Smooth muscle cell (in vitro differentiated cells): ENCODE results near the gene MACROD2. TPM values are rescaled to one million over a fixed set of nuclear protein-coding genes. Genes with fewer than 3 reads are reported as not detected.
A peak's percentile ranks its signal among the peaks of the same experiment; 100 is the strongest.

Experiments used
- DNase-seq: peaks from one replicate; lab custom pipeline; 2025; ENCODE audit not compliant: unreplicated experiment; lab: John Stamatoyannopoulos, UW
- H2AFZ ChIP-seq: fragments of 200-600 bp; sonication (generic); 2 replicates; pipeline ENCODE4 v1.6.0; 2016; ENCODE audit warnings: antibody characterized with exemption, low read depth, mild to moderate bottlenecking
- H3F3A ChIP-seq: fragments of 200-600 bp; sonication (generic); 2 replicates; pipeline ENCODE4 v1.6.0; 2017; ENCODE audit warnings: antibody characterized with exemption, low read depth
- H3K27ac ChIP-seq: fragments of 200-600 bp; sonication (generic); 2 replicates; pipeline ENCODE4 v1.5.1; 2016; ENCODE audit warnings: low read depth, mild to moderate bottlenecking
- H3K27me3 ChIP-seq: fragments of 200-600 bp; sonication (generic); 2 replicates; pipeline ENCODE4 v1.6.1; 2016; ENCODE audit warnings: low read depth, mild to moderate bottlenecking
- H3K36me3 ChIP-seq: fragments of 200-600 bp; sonication (generic); 2 replicates; pipeline ENCODE4 v1.5.1; 2016; ENCODE audit warnings: low read depth
- H3K4me1 ChIP-seq: fragments of 200-600 bp; sonication (generic); 2 replicates; pipeline ENCODE4 v1.5.1; 2016; ENCODE audit warnings: low read depth
- H3K4me2 ChIP-seq: fragments of 200-600 bp; sonication (generic); 2 replicates; pipeline ENCODE4 v1.6.0; 2016; ENCODE audit warnings: mild to moderate bottlenecking
- H3K4me3 ChIP-seq: fragments of 200-600 bp; sonication (generic); 2 replicates; pipeline ENCODE4 v1.5.1; 2016; ENCODE audit warnings: mild to moderate bottlenecking
- H3K79me2 ChIP-seq: fragments of 200-600 bp; sonication (generic); 2 replicates; pipeline ENCODE4 v1.6.0; 2016; ENCODE audit warnings: low read depth, mild to moderate bottlenecking
- H3K9ac ChIP-seq: fragments of 200-600 bp; sonication (generic); 2 replicates; pipeline ENCODE4 v1.6.0; 2016; ENCODE audit warnings: low read depth
- H3K9me3 ChIP-seq: fragments of 200-600 bp; sonication (generic); replicated peaks from 2 replicates; pipeline ENCODE4 v1.5.1; 2016; ENCODE audit warnings: low read depth
- H4K20me1 ChIP-seq: fragments of 200-600 bp; sonication (generic); 2 replicates; pipeline ENCODE4 v1.6.0; 2016; ENCODE audit warnings: low read depth
- WGBS: methylation state at CpG from one replicate; pipeline ENCODE4 v1.1.7; 2016; ENCODE audit warnings: low lambda C conversion rate; 5-methylcytosine and 5-hydroxymethylcytosine counted together
- polyA plus RNA-seq: library from polyadenylated mRNA; unstranded; fragments of >200 nt; fragmentation: Nextera tagmentation; extraction: Ambion mirVana; gene quantifications from 2 replicates; pipeline ENCODE4 v1.2.1, GENCODE V29; 2016
- total RNA-seq: library from RNA; depleted of rRNA; stranded (reverse); fragments of >200 nt; gene quantifications from 2 replicates; pipeline ENCODE4 v1.2.3, GENCODE V29; 2014
- TF ChIP-seq, protein P1 (sequence below): fragments of 200-600 bp; sonication (generic); IDR thresholded peaks from 2 replicates; pipeline ENCODE4 v1.5.1; 2017; ENCODE audit warnings: borderline replicate concordance, mild to moderate bottlenecking, antibody characterized with exemption; ENCODE audit not compliant: insufficient read depth, poor library complexity, severe bottlenecking

Gene MACROD2
- total and polyA plus RNA-seq, 2 experiments from 2014 or later: 0.04 to 0.32 TPM

DNA sequence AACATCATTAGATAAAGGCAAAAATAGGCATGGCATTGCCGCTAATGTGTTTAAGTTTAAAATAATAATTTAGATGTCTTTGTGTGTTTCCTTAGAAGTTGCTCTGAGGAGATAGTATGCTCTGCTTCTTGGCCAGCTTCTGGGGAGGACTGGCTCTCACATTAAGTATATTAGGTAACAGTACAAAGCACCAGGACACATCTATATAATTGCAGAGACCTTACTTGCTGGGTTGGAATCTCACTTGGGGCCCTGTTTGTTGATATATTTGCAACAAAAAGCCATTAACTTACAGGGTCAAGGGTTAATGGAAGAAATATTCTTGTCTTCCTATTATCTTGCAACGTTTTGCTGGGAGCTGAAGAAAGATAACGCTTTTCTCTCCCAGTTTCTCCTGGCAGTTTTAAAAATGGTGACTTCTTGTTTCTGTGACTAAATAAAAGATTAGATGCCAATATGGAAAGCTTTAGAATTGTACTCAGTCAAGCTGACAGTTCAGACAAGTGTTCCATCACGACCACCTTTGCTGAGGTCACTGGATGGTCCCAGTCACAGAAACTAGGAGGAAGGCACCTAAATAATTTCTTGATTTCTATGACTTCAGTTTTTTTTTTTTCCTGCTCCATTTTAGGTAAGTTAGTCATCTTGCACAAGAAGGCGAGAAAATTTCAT lies 804.4 kb downstream of the MACROD2 start:
- H3K4me1 ChIP-seq: no peaks in the 10 kb centered on the region
- H3K9ac ChIP-seq: no peak overlapping the region
- H3K4me2 ChIP-seq: no peak overlapping the region
- H3K9me3 ChIP-seq: no peaks in the 10 kb centered on the region
- 71% methylated on average over 5 of the region's 5 CpGs for WGBS
- no peak overlapping the region for H3K27ac ChIP-seq
- no peaks in the 10 kb centered on the region for H3K27me3 ChIP-seq
- no peaks in the 10 kb centered on the region for H3K36me3 ChIP-seq
- peak overlapping the region; percentile 50 for H2AFZ ChIP-seq
- H3K4me3 ChIP-seq: no peak overlapping the region
- H4K20me1 ChIP-seq: no peaks in the 10 kb centered on the region
- no peaks in the 10 kb centered on the region for H3F3A ChIP-seq
- DNase-seq: no peak
- TF ChIP-seq, protein P1, sequence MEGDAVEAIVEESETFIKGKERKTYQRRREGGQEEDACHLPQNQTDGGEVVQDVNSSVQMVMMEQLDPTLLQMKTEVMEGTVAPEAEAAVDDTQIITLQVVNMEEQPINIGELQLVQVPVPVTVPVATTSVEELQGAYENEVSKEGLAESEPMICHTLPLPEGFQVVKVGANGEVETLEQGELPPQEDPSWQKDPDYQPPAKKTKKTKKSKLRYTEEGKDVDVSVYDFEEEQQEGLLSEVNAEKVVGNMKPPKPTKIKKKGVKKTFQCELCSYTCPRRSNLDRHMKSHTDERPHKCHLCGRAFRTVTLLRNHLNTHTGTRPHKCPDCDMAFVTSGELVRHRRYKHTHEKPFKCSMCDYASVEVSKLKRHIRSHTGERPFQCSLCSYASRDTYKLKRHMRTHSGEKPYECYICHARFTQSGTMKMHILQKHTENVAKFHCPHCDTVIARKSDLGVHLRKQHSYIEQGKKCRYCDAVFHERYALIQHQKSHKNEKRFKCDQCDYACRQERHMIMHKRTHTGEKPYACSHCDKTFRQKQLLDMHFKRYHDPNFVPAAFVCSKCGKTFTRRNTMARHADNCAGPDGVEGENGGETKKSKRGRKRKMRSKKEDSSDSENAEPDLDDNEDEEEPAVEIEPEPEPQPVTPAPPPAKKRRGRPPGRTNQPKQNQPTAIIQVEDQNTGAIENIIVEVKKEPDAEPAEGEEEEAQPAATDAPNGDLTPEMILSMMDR: no peak
- H3K79me2 ChIP-seq: no peaks in the 10 kb centered on the region

DNA sequence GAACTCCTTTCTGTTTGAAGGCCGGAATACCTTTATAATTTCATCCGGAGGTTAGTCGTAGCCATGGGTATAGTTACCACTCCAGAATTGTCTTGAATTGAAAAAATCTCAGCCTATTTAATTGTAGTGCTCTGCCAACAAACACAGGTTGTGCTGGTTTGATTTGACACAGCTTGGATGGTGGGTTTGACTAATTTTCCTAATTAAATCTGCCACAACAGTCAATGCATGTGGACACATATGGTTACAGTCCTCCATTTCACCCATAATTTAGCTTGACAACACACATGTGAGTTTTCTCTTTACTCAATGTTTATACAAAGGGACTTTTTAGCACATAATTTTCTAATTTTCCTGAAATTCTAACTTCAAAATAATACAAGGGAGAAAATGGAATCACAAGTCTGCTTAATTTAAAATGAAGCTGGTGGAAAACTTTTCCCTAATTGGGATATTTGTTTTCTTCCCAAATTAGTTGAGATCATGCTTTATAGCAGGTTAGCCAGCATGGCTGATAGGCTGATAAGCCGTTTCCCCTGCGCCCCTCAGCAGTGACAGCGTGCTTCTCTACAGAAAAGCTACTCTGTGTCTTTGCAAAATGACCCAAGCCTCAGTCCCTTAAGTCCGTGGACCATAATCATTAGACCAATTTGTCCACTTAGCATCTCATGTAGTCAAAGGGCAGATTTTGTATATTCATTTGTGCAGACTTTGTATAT lies 805.5 kb downstream of the MACROD2 start:
- Histone ChIP-seq H3K9ac (no peak overlapping the region), H3K36me3 (no peaks in the 10 kb centered on the region), H3F3A (no peaks in the 10 kb centered on the region), H2AFZ (no peak overlapping the region), H4K20me1 (no peaks in the 10 kb centered on the region), H3K4me2 (no peak overlapping the region), H3K79me2 (no peaks in the 10 kb centered on the region), H3K9me3 (no peaks in the 10 kb centered on the region), H3K27ac (no peak overlapping the region), H3K4me1 (no peaks in the 10 kb centered on the region), H3K4me3 (no peak overlapping the region), H3K27me3 (no peaks in the 10 kb centered on the region)
- TF ChIP-seq, protein P1: no peak
- WGBS: 84% methylated on average over 7 of the region's 7 CpGs
- no peak for DNase-seq

DNA sequence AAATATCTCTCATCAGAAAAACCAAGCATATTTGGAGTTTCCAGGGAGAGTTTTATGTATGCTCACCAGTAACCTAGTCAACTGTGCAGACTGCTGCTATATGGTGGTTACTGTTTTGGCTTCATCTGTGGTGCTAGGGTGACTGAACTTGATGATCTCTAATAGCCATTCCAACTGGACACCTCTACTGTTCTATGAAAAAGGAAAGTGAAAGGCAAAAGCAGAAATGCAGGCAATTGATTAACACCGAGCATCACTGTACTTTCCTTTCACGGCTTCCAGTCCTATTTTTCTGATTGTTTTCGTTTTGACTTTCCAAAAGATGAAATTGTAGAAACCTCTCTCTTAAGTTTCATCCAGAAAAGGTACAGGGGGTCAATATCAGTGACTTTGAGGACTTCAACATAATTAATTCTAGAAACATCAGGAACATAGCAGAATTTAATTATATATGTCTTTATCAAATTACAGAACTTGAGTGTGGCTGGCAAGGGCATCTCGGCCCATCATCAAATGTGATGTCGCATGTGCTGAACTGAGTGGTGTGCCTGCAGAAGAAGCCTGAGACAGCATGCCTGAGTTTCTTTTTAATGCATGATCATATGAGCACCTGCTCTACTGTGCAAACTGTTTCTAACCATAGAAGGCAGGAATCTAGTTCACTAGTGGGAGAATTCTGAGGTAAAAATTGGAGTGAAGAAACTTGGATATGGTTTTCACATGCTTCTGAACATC lies 806.4 kb downstream of the MACROD2 start:
- TF ChIP-seq, protein P1: no peak
- H3F3A ChIP-seq: no peaks in the 10 kb centered on the region
- WGBS: 95% methylated on average over 5 of the region's 5 CpGs

More for the DNA sequence above, 806.4 kb downstream of the MACROD2 start:
- Histone ChIP-seq H3K36me3 (no peaks in the 10 kb centered on the region), H3K4me1 (no peaks in the 10 kb centered on the region), H3K9me3 (no peaks in the 10 kb centered on the region), H3K4me3 (no peak overlapping the region), H3K27me3 (no peaks in the 10 kb centered on the region), H3K9ac (no peak overlapping the region), H3K79me2 (no peaks in the 10 kb centered on the region), H3K4me2 (no peak overlapping the region), H2AFZ (no peak overlapping the region), H4K20me1 (no peaks in the 10 kb centered on the region), H3K27ac (no peak overlapping the region)
- DNase-seq: no peak
